ENCODE measurements around the gene ALDH1A1.

GRCh38 chr9:72998363-72998762 is 45.5 kb upstream of the ALDH1A1 start:
- TF ChIP-seq CTCF (IDR thresholded peaks at IDR 0.05) = no peak
- TF ChIP-seq POLR2A (IDR thresholded peaks at IDR 0.05) = no peak

Measured in prostate gland (tissue), 2 donors.